ENCODE measurements around the gene TRIM38. TPM values are rescaled to one million over a fixed set of nuclear protein-coding genes. Genes with fewer than 3 reads are reported as not detected.

Gene TRIM38
- total and polyA plus RNA-seq, 2 of the 13 experiments (the other 11 are each of a cell fraction or from before 2014, with no cell fraction given), result 2.5 to 3.1 TPM

DNA sequence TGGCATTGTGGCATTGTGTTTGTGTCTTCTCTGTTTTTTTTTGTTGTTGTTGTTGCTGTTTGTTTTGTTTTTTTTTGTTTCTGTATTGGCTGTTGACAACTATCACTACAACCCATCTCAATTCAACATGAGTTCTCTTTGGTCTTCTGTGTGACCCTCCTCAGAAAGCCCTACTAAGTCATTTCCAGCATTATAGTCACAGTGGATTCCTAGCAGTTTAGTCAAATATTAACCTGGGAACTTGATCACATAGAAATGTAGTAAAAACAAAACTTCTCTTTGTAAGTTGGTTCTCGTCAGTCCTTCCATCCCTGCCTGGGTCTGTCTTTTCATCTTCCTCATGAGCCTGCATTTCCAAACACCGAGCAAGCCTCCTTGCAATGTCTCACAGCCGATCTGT is 48.9 kb upstream of the TRIM38 start (continued):
- TF ChIP-seq, protein P1, sequence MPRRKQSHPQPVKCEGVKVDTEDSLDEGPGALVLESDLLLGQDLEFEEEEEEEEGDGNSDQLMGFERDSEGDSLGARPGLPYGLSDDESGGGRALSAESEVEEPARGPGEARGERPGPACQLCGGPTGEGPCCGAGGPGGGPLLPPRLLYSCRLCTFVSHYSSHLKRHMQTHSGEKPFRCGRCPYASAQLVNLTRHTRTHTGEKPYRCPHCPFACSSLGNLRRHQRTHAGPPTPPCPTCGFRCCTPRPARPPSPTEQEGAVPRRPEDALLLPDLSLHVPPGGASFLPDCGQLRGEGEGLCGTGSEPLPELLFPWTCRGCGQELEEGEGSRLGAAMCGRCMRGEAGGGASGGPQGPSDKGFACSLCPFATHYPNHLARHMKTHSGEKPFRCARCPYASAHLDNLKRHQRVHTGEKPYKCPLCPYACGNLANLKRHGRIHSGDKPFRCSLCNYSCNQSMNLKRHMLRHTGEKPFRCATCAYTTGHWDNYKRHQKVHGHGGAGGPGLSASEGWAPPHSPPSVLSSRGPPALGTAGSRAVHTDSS (CRISPR knock-in tag; conservative IDR thresholded peaks at IDR 0.05), result no peak
- TF ChIP-seq, protein P2, sequence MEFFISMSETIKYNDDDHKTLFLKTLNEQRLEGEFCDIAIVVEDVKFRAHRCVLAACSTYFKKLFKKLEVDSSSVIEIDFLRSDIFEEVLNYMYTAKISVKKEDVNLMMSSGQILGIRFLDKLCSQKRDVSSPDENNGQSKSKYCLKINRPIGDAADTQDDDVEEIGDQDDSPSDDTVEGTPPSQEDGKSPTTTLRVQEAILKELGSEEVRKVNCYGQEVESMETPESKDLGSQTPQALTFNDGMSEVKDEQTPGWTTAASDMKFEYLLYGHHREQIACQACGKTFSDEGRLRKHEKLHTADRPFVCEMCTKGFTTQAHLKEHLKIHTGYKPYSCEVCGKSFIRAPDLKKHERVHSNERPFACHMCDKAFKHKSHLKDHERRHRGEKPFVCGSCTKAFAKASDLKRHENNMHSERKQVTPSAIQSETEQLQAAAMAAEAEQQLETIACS (CRISPR knock-in tag; IDR thresholded peaks at IDR 0.05), result no peak
- TF ChIP-seq, protein P3, sequence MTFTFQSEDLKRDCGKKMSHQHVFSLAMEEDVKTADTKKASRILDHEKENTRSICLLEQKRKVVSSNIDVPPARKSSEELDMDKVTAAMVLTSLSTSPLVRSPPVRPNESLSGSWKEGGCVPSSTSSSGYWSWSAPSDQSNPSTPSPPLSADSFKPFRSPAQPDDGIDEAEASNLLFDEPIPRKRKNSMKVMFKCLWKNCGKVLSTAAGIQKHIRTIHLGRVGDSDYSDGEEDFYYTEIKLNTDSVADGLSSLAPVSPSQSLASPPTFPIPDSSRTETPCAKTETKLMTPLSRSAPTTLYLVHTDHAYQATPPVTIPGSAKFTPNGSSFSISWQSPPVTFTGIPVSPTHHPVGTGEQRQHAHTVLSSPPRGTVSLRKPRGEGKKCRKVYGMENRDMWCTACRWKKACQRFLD (CRISPR knock-in tag; IDR thresholded peaks at IDR 0.05; ENCODE audit: borderline replicate concordance), result no peak
- TF ChIP-seq, protein P4, sequence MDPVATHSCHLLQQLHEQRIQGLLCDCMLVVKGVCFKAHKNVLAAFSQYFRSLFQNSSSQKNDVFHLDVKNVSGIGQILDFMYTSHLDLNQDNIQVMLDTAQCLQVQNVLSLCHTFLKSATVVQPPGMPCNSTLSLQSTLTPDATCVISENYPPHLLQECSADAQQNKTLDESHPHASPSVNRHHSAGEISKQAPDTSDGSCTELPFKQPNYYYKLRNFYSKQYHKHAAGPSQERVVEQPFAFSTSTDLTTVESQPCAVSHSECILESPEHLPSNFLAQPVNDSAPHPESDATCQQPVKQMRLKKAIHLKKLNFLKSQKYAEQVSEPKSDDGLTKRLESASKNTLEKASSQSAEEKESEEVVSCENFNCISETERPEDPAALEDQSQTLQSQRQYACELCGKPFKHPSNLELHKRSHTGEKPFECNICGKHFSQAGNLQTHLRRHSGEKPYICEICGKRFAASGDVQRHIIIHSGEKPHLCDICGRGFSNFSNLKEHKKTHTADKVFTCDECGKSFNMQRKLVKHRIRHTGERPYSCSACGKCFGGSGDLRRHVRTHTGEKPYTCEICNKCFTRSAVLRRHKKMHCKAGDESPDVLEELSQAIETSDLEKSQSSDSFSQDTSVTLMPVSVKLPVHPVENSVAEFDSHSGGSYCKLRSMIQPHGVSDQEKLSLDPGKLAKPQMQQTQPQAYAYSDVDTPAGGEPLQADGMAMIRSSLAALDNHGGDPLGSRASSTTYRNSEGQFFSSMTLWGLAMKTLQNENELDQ (CRISPR knock-in tag; IDR thresholded peaks at IDR 0.05; ENCODE audit: borderline replicate concordance), result no peak
- TF ChIP-seq PITX1 (CRISPR knock-in tag; IDR thresholded peaks at IDR 0.05) (no peak), NONO (IDR thresholded peaks at IDR 0.05) (no peak), NONO (CRISPR knock-in tag; conservative IDR thresholded peaks at IDR 0.05) (no peak), JUND (CRISPR knock-in tag; IDR thresholded peaks at IDR 0.05) (no peak), TCF7 (IDR thresholded peaks at IDR 0.05; ENCODE audit: low read depth) (peak; percentile 34; the same call in 1 of the 2 replicates), KDM5B (CRISPR knock-in tag; IDR thresholded peaks at IDR 0.05; ENCODE audit: borderline replicate concordance) (no peak), JUN (CRISPR knock-in tag; IDR thresholded peaks at IDR 0.05) (no peak), ZFYVE20 (CRISPR knock-in tag; IDR thresholded peaks at IDR 0.05; ENCODE audit: borderline replicate concordance, low read depth) (no peak), ZNF670 (CRISPR knock-in tag; IDR thresholded peaks at IDR 0.05; ENCODE audit: borderline replicate concordance) (no peak), ZNF264 (CRISPR knock-in tag; IDR thresholded peaks at IDR 0.05) (no peak), GABPB1 (CRISPR knock-in tag; IDR thresholded peaks at IDR 0.05) (no peak), ZSCAN22 (CRISPR knock-in tag; IDR thresholded peaks at IDR 0.05) (no peak), ZNF75D (CRISPR knock-in tag; IDR thresholded peaks at IDR 0.05; ENCODE audit: borderline replicate concordance) (no peak)
- TF ChIP-seq, protein P5, sequence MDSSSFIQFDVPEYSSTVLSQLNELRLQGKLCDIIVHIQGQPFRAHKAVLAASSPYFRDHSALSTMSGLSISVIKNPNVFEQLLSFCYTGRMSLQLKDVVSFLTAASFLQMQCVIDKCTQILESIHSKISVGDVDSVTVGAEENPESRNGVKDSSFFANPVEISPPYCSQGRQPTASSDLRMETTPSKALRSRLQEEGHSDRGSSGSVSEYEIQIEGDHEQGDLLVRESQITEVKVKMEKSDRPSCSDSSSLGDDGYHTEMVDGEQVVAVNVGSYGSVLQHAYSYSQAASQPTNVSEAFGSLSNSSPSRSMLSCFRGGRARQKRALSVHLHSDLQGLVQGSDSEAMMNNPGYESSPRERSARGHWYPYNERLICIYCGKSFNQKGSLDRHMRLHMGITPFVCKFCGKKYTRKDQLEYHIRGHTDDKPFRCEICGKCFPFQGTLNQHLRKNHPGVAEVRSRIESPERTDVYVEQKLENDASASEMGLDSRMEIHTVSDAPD (CRISPR knock-in tag; IDR thresholded peaks at IDR 0.05), result no peak
- TF ChIP-seq, protein P6, sequence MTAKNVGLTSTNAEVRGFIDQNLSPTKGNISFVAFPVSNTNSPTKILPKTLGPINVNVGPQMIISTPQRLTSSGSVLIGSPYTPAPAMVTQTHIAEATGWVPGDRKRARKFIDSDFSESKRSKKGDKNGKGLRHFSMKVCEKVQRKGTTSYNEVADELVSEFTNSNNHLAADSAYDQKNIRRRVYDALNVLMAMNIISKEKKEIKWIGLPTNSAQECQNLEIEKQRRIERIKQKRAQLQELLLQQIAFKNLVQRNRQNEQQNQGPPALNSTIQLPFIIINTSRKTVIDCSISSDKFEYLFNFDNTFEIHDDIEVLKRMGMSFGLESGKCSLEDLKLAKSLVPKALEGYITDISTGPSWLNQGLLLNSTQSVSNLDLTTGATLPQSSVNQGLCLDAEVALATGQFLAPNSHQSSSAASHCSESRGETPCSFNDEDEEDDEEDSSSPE (CRISPR knock-in tag; IDR thresholded peaks at IDR 0.05), result no peak
- TF ChIP-seq, protein P7, sequence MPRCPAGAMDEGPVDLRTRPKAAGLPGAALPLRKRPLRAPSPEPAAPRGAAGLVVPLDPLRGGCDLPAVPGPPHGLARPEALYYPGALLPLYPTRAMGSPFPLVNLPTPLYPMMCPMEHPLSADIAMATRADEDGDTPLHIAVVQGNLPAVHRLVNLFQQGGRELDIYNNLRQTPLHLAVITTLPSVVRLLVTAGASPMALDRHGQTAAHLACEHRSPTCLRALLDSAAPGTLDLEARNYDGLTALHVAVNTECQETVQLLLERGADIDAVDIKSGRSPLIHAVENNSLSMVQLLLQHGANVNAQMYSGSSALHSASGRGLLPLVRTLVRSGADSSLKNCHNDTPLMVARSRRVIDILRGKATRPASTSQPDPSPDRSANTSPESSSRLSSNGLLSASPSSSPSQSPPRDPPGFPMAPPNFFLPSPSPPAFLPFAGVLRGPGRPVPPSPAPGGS (CRISPR knock-in tag; IDR thresholded peaks at IDR 0.05), result no peak
